Measurements from ENCODE around the gene SLC25A29.

Gene SLC25A29

DNA sequence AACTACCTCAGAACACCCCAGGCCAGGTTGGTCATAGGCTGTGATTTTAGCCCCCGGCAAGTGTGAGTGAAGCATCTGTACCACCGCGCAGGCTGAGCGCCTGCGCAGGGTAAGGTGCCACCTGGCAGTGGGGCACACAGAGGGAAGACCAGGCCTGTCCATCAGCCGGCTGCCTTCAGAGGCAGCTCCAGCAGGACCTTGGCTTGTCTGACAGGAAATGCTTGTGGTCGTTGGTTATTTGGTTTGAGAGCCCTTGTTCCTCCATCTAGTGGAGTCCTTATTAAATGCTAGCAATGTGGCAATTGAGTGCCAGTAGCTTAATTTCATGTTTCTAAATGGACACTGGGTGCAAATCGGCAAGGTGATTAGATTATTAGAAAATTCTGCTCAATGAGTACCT is 27.5 kb downstream of the SLC25A29 start:
- no peak for DNase-seq

DNA sequence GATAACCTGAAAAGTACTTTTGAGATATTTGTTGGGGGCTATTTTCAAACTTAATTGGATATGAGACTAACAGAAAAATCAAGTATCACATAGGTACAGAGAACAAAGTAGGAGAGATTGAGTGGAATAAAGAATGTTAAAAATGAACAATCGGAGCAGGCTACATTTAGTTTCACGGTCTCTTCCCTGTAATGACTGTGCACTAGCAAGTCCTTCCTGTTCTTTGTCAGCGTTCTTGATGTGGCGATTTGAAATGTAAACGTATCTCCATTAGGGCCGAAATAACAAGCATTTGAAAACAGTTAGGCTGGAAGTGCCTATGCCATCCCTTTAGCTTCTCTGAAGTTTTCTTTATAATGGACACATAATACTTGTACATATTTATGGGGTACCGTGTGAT is 31.0 kb downstream of the SLC25A29 start:
- no peak for DNase-seq

DNA sequence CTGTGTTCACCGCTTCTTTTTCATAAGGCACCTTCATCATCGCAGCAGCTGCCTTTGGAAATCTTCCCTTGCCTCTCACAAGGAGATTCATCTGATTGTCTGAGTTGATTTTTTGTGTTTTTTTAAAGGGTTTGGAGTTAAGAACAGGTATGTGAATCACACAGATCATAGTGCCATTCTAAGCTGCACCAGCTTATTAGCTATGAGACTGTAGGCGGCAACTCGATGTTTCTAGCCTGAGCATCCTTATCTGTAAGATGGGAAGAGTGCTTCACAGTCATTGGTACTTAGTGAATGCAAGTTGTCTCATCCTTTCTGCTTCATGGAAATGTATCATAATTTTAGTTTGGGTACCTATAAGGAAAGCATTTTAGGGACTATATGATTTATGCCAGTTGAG is 32.0 kb downstream of the SLC25A29 start:
- DNase-seq: no peak

DNA sequence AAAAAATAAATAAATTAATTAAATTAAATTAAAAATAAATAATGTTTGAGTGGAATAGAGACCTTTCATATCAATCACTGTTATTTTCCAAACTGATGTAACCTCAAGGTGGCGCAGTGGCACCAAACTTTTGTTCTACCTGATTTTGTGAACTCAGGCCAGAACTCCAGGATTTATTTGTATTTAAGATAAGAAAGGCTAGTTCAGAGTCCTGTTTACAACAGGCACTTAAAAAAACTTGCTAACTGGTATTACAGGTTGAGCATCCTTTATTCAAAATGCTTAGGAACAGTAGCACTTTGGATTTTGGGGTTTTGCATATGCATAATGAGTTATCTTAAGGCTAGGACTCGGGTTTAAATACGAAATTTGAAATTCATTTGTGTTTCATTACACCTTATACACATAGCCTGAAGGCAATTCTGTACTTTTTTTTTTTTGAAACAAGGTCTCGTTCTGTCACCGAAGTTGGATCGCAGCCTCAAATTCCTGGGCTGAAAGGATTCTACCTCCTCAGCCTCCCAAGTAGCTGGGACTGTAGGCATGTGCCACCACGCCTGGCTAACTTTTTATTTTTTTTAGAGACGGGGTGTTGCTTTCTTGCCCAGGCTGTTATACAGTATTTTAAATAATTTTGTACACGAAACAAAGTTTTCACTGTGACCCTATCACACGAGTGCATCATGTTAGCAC is 34.9 kb downstream of the SLC25A29 start:
- no peak for DNase-seq

DNA sequence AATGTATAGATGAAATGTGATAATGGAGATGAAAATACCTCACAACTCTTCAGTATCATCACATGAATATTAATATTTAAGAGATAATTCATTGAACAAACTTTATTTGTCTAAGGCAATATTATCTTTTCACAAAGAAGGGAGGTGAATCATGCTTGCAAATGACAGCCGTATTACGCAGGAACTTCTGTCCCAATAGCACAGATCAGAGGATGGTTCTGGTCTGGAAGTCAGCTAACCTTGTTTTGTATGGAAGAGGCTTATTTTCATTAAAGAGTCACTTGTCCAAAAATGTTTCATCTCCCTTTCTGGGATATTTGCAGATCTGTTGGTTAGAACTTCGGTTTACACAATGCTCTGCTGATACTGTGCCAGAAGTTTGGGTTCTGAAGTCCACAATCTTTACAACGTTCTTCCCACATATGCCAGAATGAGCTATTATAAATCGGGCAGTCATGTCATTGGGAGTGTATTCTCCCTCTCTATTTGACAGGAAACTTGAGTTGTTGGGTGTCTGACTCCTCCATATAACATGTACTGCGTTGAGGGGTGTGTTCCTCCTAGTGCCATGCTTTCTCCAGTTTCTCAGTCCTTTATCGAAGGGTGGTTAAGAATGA is 37.5 kb downstream of the SLC25A29 start:
- no peak for DNase-seq

DNA sequence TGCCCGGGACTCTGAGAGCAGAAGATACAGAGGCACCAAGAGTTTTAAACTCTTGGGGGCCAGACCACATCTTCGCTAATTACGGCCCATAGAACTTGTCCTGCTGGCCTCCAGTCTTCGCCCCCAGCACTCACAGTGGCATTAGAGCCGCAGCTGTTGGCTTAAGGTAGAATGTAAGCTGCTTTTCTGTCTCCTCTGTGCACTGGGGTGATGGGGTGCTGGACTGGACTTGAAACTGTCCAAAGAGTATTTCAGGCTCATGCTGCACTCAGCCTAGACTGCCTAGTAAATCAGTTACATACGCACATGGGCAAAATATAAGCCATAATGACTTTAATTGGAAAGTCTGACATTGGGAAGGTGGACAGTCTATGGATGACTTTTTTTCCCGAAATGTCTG is 38.3 kb downstream of the SLC25A29 start:
- DNase-seq: no peak

DNA sequence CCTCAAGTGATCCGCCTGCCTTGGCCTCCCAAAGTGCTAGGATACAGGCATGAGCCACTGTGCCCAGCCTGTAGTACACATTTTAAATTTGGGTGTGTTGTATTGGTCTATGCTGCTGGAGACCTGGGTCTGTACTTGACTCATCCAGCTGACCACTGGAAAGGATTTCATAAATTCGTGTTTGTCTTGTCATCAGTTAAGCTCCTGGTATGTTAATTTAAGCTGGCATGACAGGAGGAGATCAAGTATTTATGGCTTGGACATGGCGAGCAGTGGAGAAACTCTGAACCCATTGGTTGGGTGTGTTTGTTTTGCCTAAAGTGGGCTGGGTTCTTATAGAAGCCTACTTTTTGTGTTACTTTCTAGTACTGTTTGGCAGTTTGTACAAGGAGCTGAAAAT is 43.1 kb downstream of the SLC25A29 start:
- no peak for DNase-seq

DNA sequence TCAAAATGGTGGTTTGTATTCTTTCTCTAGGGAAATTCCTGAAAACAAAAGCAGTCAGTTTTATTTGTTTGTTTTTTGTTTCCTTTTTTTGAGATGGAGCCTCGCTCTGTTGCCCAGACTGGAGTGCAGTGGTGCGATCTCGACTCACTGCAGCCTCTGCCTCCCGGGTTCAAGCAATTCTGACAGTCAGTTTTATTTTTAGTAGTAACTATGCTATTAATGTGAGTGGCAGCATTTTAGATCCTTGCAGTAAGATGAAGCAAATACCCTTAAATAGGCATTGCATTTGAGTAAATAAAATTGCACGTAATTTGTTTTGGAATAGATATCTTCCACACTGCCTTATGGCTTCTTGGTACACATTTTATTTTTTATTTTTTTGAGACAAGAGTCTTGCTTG is 43.7 kb downstream of the SLC25A29 start:
- DNase-seq: no peak

DNA sequence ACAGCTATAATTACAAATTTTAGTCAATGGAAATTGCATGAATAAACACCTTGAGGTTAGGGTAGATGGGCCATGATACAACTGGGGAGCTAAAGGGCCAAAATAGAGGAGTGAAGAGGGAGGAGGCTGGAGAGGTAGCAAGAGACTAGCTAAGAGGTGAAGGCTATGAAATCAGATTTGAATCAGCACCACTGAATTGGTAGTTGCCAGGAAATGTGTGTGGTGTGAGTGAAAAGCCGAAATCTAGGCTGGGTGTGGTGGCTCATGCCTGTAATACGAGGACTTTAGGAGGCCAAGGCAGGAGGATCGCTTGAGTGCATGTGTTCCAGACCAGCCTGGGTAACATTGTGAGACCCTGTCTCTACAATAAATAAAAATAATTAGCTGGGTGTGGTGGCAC is 44.6 kb downstream of the SLC25A29 start:
- no peak for DNase-seq

DNA sequence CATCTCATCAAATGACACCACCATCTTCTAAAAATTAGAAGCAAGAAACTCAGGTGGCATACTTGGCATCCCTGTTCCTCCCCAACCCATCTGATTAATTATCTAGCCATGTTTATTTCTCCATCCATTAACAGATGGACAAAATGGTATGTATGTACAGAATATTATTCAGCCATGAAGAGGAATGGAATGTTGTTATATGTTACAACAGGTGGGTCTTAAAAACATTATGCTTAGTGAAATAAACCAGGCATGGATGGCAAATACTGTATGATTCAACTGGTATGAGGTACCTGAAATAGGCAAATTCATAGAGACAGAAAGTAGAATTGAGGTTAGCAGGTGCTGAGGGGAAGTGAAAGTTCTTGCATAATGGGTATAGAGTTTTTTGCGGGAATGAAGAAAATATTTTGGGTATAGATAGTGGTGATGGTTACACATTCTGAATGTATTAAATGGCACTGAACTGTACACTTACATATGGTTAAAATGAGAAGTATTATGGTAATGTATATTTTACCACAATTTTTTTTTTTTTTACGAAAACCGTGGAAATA is 49.8 kb downstream of the SLC25A29 start:
- DNase-seq: no peak

DNA sequence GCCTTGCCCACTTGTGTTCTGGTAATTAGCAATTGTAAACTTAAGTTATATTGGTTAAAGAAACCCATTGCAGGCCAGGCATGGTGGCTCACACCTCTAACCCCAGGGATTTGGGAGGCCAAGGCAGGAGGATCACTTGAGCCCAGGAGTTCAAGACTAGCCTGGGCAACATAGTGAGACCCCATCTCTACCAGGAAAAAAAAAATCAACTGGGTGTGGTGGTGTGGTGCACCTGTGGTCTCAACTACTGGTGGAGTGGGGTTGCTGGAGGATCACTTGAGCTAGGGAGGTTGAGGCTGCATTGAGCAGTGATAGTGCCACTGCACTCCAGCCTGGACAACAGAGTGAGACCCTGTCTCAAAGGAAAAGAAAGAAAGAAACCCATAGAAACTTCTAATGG is 53.6 kb downstream of the SLC25A29 start:
- DNase-seq: no peak

DNA sequence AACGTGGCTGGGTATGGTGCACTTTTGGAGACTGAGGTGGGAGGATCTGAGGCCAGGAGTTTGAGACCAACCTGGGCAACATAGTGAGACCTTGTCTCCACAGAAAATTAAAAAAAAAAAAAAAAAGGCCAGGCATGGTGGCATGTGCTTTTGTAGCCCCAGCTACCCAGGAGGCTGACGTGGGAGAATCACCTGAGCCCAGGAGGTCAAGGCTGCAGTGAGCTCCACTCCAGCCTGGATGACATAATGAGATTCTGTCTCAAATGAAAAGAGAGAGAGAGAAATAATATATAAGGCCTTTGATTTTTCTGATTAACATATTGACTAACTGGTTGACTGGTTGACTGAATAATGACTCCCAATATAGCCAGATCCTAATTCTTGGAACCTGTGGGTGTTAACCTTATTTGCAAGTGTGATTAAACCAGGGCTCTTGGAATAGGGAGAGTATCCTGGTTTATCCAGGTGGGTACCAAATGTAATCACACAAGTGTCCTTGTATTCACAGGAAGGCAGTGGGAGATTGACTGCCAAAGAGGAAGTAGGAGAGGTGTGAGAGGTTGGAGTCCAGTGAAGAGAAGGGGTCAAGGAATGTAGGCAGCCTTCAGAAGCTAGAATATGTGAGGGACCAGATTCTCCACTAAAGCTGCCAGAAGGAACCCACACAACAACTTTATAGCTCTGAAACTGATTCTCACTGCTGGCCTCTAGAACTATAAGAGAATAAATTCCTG is 55.3 kb downstream of the SLC25A29 start:
- DNase-seq: no peak

DNA sequence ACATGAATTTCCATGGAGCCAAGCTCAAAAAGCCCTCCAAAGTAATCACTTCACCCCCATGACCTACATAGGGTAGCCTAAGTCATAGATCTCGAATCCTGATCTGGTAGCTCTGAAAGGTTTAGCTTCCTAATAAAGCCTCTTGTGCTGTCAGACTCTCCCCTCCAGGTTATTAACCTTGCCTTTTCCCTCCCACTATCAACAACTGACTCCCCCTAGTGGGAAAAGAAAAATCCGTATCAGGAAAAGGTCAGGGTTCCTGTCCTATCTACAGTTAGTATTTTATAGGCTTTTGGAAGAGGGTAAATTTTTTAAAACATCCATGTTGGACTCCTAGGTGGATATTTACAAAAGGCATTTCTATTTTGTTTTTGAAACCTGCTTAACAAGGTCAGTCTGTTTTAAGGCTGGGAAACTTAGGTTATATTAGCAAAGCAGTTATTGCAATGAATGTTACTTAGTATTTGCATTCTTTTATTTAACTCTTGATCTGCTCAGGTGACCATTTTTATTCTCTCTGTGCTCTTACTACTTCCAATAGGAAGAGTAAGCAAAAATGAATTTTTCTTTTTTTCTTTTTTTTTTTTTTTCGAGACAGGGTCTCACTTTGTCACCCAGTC is 59.3 kb downstream of the SLC25A29 start:
- peak; percentile 43 for DNase-seq

DNA sequence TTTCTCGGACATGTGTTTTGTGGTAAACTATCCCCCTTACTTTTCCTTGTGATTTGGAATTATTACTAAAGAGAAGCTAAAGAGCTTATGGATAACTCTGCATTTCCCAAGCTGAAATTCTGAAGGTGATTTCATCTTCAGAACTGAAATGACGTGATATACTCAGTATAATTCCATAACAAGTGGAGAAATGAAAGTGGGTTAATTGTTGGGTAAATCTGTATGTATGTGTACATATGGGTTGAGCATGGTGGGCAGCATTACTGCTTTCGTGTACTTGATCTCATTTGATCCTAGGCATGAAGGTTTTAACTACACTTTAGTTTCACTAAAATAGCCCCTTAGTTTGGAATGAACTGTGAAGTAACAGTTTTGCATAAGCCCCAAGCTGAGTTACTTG is 63.2 kb downstream of the SLC25A29 start:
- no peak for DNase-seq

DNA sequence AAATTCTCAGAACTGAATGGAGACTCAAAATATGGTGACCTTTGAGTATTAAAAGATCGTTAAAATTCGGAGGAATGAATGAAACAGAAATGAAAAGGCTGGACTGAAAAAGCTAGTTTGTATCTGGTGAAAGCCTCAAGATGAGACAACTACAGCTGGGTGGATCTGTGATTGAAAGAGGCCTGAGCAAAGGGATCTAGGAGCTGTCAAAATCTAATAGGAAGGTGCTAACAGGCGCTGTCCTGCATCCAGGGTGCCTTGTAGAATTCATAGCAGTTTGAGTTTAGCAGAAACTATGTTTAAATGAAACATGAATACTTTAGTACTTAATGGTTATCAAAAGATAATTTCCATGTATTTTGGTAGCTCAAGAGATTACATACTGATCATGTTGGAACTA is 65.0 kb downstream of the SLC25A29 start:
- no peak for DNase-seq
